ENCODE results near the gene LIG1. TPM values are rescaled to one million over a fixed set of nuclear protein-coding genes. Genes with fewer than 3 reads are reported as not detected.
A peak's percentile ranks its signal among the peaks of the same experiment; 100 is the strongest.

LIG1 gene
- total and polyA plus RNA-seq, 9 of the 15 experiments (the other 6 are each of a cell fraction or from before 2014, with no cell fraction given) = 9.6 to 114 (median 71.1) TPM

DNA sequence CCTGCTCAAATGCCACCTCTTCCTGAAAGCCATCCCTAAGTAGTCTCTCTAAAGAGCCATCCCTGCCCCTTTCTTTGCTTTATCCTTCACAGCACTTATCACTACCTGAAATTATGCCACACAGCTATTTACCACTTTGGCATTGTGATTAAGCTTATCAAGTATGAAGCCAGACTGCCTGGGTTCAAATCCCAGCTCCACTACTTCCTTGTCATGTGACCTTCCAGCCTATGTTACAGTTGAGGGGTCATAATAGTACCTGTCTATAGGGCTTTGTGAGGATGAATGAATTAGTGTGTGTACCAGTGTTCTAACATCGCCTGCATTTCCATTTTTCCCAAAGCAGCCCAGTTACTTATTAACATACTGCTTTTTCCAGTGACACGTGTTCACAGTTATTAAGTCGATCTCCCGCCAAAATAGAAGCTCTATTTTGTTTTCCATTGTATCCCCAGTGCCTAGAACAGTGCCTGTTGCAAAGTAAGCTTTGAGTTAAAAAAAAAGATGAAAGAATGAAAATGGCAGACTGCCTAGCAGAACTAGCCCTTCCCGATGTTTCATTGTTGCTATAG is 33.2 kb upstream of the LIG1 start (continued):
- no peak for TF ChIP-seq PTBP1 (IDR thresholded peaks at IDR 0.05; ENCODE audit: low read depth, low read length)
- no peak for TF ChIP-seq MTA3 (IDR thresholded peaks at IDR 0.05; ENCODE audit: borderline replicate concordance)
- no peak for TF ChIP-seq CREB1 (IDR thresholded peaks at IDR 0.05)
- no peak for TF ChIP-seq CREB1 (CRISPR knock-in tag; IDR thresholded peaks at IDR 0.05)
- TF ChIP-seq, protein P1, sequence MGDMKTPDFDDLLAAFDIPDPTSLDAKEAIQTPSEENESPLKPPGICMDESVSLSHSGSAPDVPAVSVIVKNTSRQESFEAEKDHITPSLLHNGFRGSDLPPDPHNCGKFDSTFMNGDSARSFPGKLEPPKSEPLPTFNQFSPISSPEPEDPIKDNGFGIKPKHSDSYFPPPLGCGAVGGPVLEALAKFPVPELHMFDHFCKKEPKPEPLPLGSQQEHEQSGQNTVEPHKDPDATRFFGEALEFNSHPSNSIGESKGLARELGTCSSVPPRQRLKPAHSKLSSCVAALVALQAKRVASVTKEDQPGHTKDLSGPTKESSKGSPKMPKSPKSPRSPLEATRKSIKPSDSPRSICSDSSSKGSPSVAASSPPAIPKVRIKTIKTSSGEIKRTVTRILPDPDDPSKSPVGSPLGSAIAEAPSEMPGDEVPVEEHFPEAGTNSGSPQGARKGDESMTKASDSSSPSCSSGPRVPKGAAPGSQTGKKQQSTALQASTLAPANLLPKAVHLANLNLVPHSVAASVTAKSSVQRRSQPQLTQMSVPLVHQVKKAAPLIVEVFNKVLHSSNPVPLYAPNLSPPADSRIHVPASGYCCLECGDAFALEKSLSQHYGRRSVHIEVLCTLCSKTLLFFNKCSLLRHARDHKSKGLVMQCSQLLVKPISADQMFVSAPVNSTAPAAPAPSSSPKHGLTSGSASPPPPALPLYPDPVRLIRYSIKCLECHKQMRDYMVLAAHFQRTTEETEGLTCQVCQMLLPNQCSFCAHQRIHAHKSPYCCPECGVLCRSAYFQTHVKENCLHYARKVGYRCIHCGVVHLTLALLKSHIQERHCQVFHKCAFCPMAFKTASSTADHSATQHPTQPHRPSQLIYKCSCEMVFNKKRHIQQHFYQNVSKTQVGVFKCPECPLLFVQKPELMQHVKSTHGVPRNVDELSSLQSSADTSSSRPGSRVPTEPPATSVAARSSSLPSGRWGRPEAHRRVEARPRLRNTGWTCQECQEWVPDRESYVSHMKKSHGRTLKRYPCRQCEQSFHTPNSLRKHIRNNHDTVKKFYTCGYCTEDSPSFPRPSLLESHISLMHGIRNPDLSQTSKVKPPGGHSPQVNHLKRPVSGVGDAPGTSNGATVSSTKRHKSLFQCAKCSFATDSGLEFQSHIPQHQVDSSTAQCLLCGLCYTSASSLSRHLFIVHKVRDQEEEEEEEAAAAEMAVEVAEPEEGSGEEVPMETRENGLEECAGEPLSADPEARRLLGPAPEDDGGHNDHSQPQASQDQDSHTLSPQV (IDR thresholded peaks at IDR 0.05) = peak; percentile 78
- TF ChIP-seq MAZ (CRISPR knock-in tag; conservative IDR thresholded peaks at IDR 0.05 in 1 of 2, IDR thresholded peaks at IDR 0.05 in 1 of 2) = no peak
- no peak for TF ChIP-seq ETV5 (CRISPR knock-in tag; IDR thresholded peaks at IDR 0.05; ENCODE audit: low read depth)
- TF ChIP-seq ZNF384 (IDR thresholded peaks at IDR 0.05; ENCODE audit: low read depth, low read length) = no peak
- TF ChIP-seq ZNF217 (CRISPR knock-in tag; IDR thresholded peaks at IDR 0.05) = no peak
- TF ChIP-seq, protein P2, sequence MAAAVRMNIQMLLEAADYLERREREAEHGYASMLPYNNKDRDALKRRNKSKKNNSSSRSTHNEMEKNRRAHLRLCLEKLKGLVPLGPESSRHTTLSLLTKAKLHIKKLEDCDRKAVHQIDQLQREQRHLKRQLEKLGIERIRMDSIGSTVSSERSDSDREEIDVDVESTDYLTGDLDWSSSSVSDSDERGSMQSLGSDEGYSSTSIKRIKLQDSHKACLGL (CRISPR knock-in tag; IDR thresholded peaks at IDR 0.05; ENCODE audit: borderline replicate concordance, poor library complexity, severe bottlenecking) = no peak
- TF ChIP-seq, protein P3, sequence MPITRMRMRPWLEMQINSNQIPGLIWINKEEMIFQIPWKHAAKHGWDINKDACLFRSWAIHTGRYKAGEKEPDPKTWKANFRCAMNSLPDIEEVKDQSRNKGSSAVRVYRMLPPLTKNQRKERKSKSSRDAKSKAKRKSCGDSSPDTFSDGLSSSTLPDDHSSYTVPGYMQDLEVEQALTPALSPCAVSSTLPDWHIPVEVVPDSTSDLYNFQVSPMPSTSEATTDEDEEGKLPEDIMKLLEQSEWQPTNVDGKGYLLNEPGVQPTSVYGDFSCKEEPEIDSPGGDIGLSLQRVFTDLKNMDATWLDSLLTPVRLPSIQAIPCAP (CRISPR knock-in tag; IDR thresholded peaks at IDR 0.05; ENCODE audit: borderline replicate concordance) = no peak
- TF ChIP-seq RBM14 (IDR thresholded peaks at IDR 0.05; ENCODE audit: borderline replicate concordance, insufficient read depth, low read depth, low read length) = no peak
- no peak for TF ChIP-seq ATF1 (CRISPR knock-in tag; IDR thresholded peaks at IDR 0.05)
- TF ChIP-seq ATF1 (tag; IDR thresholded peaks at IDR 0.05) = no peak
- no peak for TF ChIP-seq PHF20 (IDR thresholded peaks at IDR 0.05; ENCODE audit: partially characterized antibody)
- no peak for TF ChIP-seq POLR2AphosphoS2 (IDR thresholded peaks at IDR 0.05; ENCODE audit: low read length)
- no peak for TF ChIP-seq ZNF766 (CRISPR knock-in tag; conservative IDR thresholded peaks at IDR 0.05)
- TF ChIP-seq JUND (IDR thresholded peaks at IDR 0.05; ENCODE audit: borderline replicate concordance, low read depth, low read length) = no peak
- TF ChIP-seq JUND (tag; IDR thresholded peaks at IDR 0.05; ENCODE audit: borderline replicate concordance, low read depth, low read length) = no peak
- TF ChIP-seq, protein P4, sequence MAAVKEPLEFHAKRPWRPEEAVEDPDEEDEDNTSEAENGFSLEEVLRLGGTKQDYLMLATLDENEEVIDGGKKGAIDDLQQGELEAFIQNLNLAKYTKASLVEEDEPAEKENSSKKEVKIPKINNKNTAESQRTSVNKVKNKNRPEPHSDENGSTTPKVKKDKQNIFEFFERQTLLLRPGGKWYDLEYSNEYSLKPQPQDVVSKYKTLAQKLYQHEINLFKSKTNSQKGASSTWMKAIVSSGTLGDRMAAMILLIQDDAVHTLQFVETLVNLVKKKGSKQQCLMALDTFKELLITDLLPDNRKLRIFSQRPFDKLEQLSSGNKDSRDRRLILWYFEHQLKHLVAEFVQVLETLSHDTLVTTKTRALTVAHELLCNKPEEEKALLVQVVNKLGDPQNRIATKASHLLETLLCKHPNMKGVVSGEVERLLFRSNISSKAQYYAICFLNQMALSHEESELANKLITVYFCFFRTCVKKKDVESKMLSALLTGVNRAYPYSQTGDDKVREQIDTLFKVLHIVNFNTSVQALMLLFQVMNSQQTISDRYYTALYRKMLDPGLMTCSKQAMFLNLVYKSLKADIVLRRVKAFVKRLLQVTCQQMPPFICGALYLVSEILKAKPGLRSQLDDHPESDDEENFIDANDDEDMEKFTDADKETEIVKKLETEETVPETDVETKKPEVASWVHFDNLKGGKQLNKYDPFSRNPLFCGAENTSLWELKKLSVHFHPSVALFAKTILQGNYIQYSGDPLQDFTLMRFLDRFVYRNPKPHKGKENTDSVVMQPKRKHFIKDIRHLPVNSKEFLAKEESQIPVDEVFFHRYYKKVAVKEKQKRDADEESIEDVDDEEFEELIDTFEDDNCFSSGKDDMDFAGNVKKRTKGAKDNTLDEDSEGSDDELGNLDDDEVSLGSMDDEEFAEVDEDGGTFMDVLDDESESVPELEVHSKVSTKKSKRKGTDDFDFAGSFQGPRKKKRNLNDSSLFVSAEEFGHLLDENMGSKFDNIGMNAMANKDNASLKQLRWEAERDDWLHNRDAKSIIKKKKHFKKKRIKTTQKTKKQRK (IDR thresholded peaks at IDR 0.05; ENCODE audit: borderline replicate concordance, low read depth, low read length) = no peak
- TF ChIP-seq WHSC1 (IDR thresholded peaks at IDR 0.05; ENCODE audit: low read length) = no peak

Data from K562 (cell line).